ENCODE results near the gene TICRR.

- TF ChIP-seq CTCF (IDR thresholded peaks at IDR 0.05; ENCODE audit: low read depth, low read length, missing input control), result no peak
- TF ChIP-seq JUND (IDR thresholded peaks at IDR 0.05), result no peak
- TF ChIP-seq NR2F2 (IDR thresholded peaks at IDR 0.05), result no peak
- no peak for TF ChIP-seq RAD21 (IDR thresholded peaks at IDR 0.05)
- no peak for TF ChIP-seq GABPA (IDR thresholded peaks at IDR 0.05 in 1 of 2, conservative IDR thresholded peaks at IDR 0.05 in 1 of 2)
- no peak for TF ChIP-seq HNF4G (IDR thresholded peaks at IDR 0.05)
- TF ChIP-seq TAF1 (conservative IDR thresholded peaks at IDR 0.05), result no peak
These were observed 43.3 kb upstream of the TICRR start for GRCh38 chr15:89531796-89532537.

Measured in liver (tissue), 3 donors.